HEK293 (cell line): ENCODE measurements around the gene IGF1R.

Experiments used
- CTCF ChIA-PET: fragments of 350-600 bp; formaldehyde crosslinking; extraction: SDS; loops from one replicate; lab custom pipeline; 2021; ENCODE audit warnings: antibody characterized with exemption; lab: Yijun Ruan, JAX
- POLR2A ChIA-PET: fragments of 300-600 bp; formaldehyde crosslinking; extraction: SDS; loops from one replicate; lab custom pipeline; 2020; ENCODE audit warnings: antibody characterized with exemption, inconsistent platforms; lab: Yijun Ruan, JAX
- H3K27ac ChIP-seq: fragments of 200-500 bp; sonication (Bioruptor generic); 2 replicates; pipeline ENCODE4 v1.5.1; 2014; ENCODE audit warnings: low read depth, low read length, control low read depth, inconsistent platforms; ENCODE audit errors: extremely low read depth
- H3K36me3 ChIP-seq, 2 experiments: fragments of 200-500 bp in 1 of 2; sonication (Bioruptor generic) in 1 of 2; 1 replicate in 1 of 2; 2 replicates in 1 of 2; pipeline ENCODE4 v1.5.1; 2014 to 2017; ENCODE audit warnings: inconsistent platforms in 2 of 2, low read length in 2 of 2; ENCODE audit not compliant: control insufficient read depth in 2 of 2, insufficient read depth in 1 of 2
- H3K4me1 ChIP-seq: fragments of 200-500 bp; sonication (Bioruptor generic); 2 replicates; pipeline ENCODE4 v1.5.1; 2014; ENCODE audit warnings: mild to moderate bottlenecking, low read length, inconsistent platforms; ENCODE audit not compliant: control insufficient read depth, insufficient read depth
- H3K4me3 ChIP-seq: 2 replicates; pipeline ENCODE4 v1.5.1; 2011; ENCODE audit warnings: low read depth, mild to moderate bottlenecking, control low read depth, low read length, moderate library complexity
- H3K9me3 ChIP-seq: fragments of 200-500 bp; sonication (Bioruptor generic); 2 replicates; pipeline ENCODE4 v1.5.1; 2014; ENCODE audit warnings: low read depth, low read length, inconsistent platforms; ENCODE audit not compliant: control insufficient read depth, insufficient read depth
- AEBP2 ChIP-seq: fragments of 450-650 bp; formaldehyde crosslinking; IDR thresholded peaks from 2 replicates; pipeline ENCODE4 v1.5.1; 2016; ENCODE audit warnings: missing biosample characterization, missing genetic modification characterization, borderline replicate concordance
- GFI1B ChIP-seq: fragments of 450-650 bp; formaldehyde crosslinking; IDR thresholded peaks from 2 replicates; pipeline ENCODE4 v1.5.1; 2016; ENCODE audit warnings: missing biosample characterization, missing genetic modification characterization
- MYNN ChIP-seq: fragments of 450-650 bp; formaldehyde crosslinking; IDR thresholded peaks from 2 replicates; pipeline ENCODE4 v1.5.1; 2016; ENCODE audit warnings: missing biosample characterization, missing genetic modification characterization, borderline replicate concordance
- OVOL3 ChIP-seq: fragments of 450-650 bp; formaldehyde crosslinking; IDR thresholded peaks from 2 replicates; pipeline ENCODE4 v1.5.1; 2016; ENCODE audit warnings: missing biosample characterization, missing genetic modification characterization
- SCRT1 ChIP-seq: fragments of 450-650 bp; formaldehyde crosslinking; IDR thresholded peaks from 2 replicates; pipeline ENCODE4 v1.5.1; 2016; ENCODE audit warnings: missing biosample characterization, missing genetic modification characterization, borderline replicate concordance
- SP2 ChIP-seq: fragments of 450-650 bp; formaldehyde crosslinking; IDR thresholded peaks from 2 replicates; pipeline ENCODE4 v1.5.1; 2016; ENCODE audit warnings: missing biosample characterization, missing genetic modification characterization
- TCF7L2 ChIP-seq: IDR thresholded peaks from 2 replicates; pipeline ENCODE4 v1.6.1; 2011; ENCODE audit warnings: low read depth, mild to moderate bottlenecking, inconsistent platforms, low read length, moderate library complexity, borderline replicate concordance
- ZEB2 ChIP-seq: fragments of 450-650 bp; formaldehyde crosslinking; IDR thresholded peaks from 2 replicates; pipeline ENCODE4 v1.5.1; 2016; ENCODE audit warnings: missing biosample characterization, missing genetic modification characterization
- ZNF121 ChIP-seq: fragments of 450-650 bp; formaldehyde crosslinking; IDR thresholded peaks from 2 replicates; pipeline ENCODE4 v1.5.1; 2016; ENCODE audit warnings: missing biosample characterization, missing genetic modification characterization
- ZNF2 ChIP-seq: fragments of 450-650 bp; formaldehyde crosslinking; IDR thresholded peaks from 2 replicates; pipeline ENCODE4 v1.5.1; 2016; ENCODE audit warnings: missing biosample characterization, missing genetic modification characterization
- ZNF223 ChIP-seq: fragments of 450-650 bp; formaldehyde crosslinking; IDR thresholded peaks from 2 replicates; pipeline ENCODE4 v1.5.1; 2016; ENCODE audit warnings: missing biosample characterization, missing genetic modification characterization
- ZNF23 ChIP-seq: fragments of 450-650 bp; formaldehyde crosslinking; IDR thresholded peaks from 2 replicates; pipeline ENCODE4 v1.5.1; 2016; ENCODE audit warnings: missing biosample characterization, missing genetic modification characterization, borderline replicate concordance
- ZNF239 ChIP-seq: fragments of 450-650 bp; formaldehyde crosslinking; IDR thresholded peaks from 2 replicates; pipeline ENCODE4 v1.5.1; 2016; ENCODE audit warnings: missing biosample characterization, missing genetic modification characterization
- ZNF24 ChIP-seq: fragments of 450-650 bp; formaldehyde crosslinking; IDR thresholded peaks from 2 replicates; pipeline ENCODE4 v1.5.1; 2016; ENCODE audit warnings: missing biosample characterization, missing genetic modification characterization
- ZNF280D ChIP-seq: fragments of 450-650 bp; formaldehyde crosslinking; IDR thresholded peaks from 2 replicates; pipeline ENCODE4 v1.5.1; 2016; ENCODE audit warnings: missing biosample characterization, missing genetic modification characterization
- ZNF391 ChIP-seq: fragments of 450-650 bp; formaldehyde crosslinking; IDR thresholded peaks from 2 replicates; pipeline ENCODE4 v1.5.1; 2016; ENCODE audit warnings: low read depth, missing biosample characterization, missing genetic modification characterization, borderline replicate concordance
- ZNF48 ChIP-seq: fragments of 450-650 bp; formaldehyde crosslinking; IDR thresholded peaks from 2 replicates; pipeline ENCODE4 v1.5.1; 2016; ENCODE audit warnings: missing biosample characterization, missing genetic modification characterization
- ZNF544 ChIP-seq: fragments of 450-650 bp; formaldehyde crosslinking; IDR thresholded peaks from 2 replicates; pipeline ENCODE4 v1.5.0; 2017; ENCODE audit warnings: missing biosample characterization, missing genetic modification characterization
- ZNF571 ChIP-seq: fragments of 450-650 bp; formaldehyde crosslinking; IDR thresholded peaks from 2 replicates; pipeline ENCODE4 v1.5.0; 2017; ENCODE audit warnings: missing biosample characterization, missing genetic modification characterization
- ZNF585B ChIP-seq: fragments of 450-650 bp; formaldehyde crosslinking; IDR thresholded peaks from 2 replicates; pipeline ENCODE4 v1.5.1; 2016; ENCODE audit warnings: missing biosample characterization, missing genetic modification characterization
- ZNF600 ChIP-seq: fragments of 450-650 bp; formaldehyde crosslinking; IDR thresholded peaks from 2 replicates; pipeline ENCODE4 v1.5.1; 2016; ENCODE audit warnings: missing biosample characterization, missing genetic modification characterization
- ZNF626 ChIP-seq: fragments of 450-650 bp; sonication (Bioruptor Pico); formaldehyde crosslinking; IDR thresholded peaks from 2 replicates; pipeline ENCODE4 v1.5.1; 2018; ENCODE audit warnings: missing biosample characterization, missing genetic modification characterization, inconsistent platforms
- ZNF629 ChIP-seq: fragments of 450-650 bp; formaldehyde crosslinking; IDR thresholded peaks from 2 replicates; pipeline ENCODE4 v1.5.1; 2017; ENCODE audit warnings: missing biosample characterization, missing genetic modification characterization
- ZNF654 ChIP-seq: fragments of 450-650 bp; formaldehyde crosslinking; IDR thresholded peaks from 2 replicates; pipeline ENCODE4 v1.5.1; 2016; ENCODE audit warnings: low read depth, missing biosample characterization, missing genetic modification characterization
- ZNF830 ChIP-seq: fragments of 450-650 bp; IDR thresholded peaks from 2 replicates; pipeline ENCODE4 v1.5.0; 2018; ENCODE audit warnings: missing biosample characterization, missing genetic modification characterization, low read depth, mild to moderate bottlenecking, moderate library complexity
- ZSCAN23 ChIP-seq: fragments of 450-650 bp; formaldehyde crosslinking; IDR thresholded peaks from 2 replicates; pipeline ENCODE4 v1.5.1; 2016; ENCODE audit warnings: missing biosample characterization, missing genetic modification characterization
- ZXDB ChIP-seq: fragments of 450-650 bp; formaldehyde crosslinking; IDR thresholded peaks from 2 replicates; pipeline ENCODE4 v1.5.1; 2016; ENCODE audit warnings: missing biosample characterization, missing genetic modification characterization
- TF ChIP-seq, protein P1 (sequence below): fragments of 450-650 bp; IDR thresholded peaks from 2 replicates; pipeline ENCODE4 v1.5.1; 2018; ENCODE audit warnings: missing biosample characterization, missing genetic modification characterization
- TF ChIP-seq, protein P2 (sequence below): fragments of 450-650 bp; formaldehyde crosslinking; IDR thresholded peaks from 2 replicates; pipeline ENCODE4 v1.5.1; 2016; ENCODE audit warnings: missing biosample characterization, missing genetic modification characterization
- TF ChIP-seq, protein P3 (sequence below): fragments of 450-650 bp; IDR thresholded peaks from 2 replicates; pipeline ENCODE4 v1.5.1; 2018; ENCODE audit warnings: missing biosample characterization, mild to moderate bottlenecking, missing genetic modification characterization

IGF1R gene

DNA sequence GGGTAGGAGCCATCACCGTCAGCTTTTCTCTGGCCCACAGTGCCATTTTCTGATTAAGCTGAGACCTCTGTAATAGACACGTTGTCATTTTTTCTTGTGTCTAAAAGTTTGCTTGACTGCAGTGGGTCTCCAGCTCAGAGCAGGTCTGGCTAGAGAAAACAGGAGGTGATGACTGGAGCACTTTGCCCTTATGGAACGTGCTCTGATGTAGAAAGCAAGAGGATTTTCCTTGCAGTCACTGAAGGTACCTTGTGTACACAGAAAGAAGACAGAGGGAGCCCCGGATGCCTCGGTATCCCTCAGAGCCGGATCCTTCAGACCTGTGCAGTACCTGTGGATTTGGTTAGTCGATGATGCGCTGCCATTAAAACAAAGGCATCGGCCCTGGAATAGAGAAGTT is 76.2 kb downstream of the IGF1R start:
- H3K9me3 ChIP-seq = no peaks in the 10 kb centered on the region
- TF ChIP-seq, protein P1, sequence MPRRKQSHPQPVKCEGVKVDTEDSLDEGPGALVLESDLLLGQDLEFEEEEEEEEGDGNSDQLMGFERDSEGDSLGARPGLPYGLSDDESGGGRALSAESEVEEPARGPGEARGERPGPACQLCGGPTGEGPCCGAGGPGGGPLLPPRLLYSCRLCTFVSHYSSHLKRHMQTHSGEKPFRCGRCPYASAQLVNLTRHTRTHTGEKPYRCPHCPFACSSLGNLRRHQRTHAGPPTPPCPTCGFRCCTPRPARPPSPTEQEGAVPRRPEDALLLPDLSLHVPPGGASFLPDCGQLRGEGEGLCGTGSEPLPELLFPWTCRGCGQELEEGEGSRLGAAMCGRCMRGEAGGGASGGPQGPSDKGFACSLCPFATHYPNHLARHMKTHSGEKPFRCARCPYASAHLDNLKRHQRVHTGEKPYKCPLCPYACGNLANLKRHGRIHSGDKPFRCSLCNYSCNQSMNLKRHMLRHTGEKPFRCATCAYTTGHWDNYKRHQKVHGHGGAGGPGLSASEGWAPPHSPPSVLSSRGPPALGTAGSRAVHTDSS (tag by site-specific recombination) = no peak
- TF ChIP-seq ZNF600 = no peak
- no peak for TF ChIP-seq MYNN
- no peak for TF ChIP-seq ZNF121
- TF ChIP-seq, protein P2, sequence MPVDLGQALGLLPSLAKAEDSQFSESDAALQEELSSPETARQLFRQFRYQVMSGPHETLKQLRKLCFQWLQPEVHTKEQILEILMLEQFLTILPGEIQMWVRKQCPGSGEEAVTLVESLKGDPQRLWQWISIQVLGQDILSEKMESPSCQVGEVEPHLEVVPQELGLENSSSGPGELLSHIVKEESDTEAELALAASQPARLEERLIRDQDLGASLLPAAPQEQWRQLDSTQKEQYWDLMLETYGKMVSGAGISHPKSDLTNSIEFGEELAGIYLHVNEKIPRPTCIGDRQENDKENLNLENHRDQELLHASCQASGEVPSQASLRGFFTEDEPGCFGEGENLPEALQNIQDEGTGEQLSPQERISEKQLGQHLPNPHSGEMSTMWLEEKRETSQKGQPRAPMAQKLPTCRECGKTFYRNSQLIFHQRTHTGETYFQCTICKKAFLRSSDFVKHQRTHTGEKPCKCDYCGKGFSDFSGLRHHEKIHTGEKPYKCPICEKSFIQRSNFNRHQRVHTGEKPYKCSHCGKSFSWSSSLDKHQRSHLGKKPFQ (tag by site-specific recombination) = no peak
- no peak for TF ChIP-seq GFI1B
- no peak for TF ChIP-seq ZNF280D
- TF ChIP-seq ZNF23 (tag by site-specific recombination) = no peak
- TF ChIP-seq ZEB2 (tag by site-specific recombination) = no peak
- no peak for TF ChIP-seq OVOL3 (tag by site-specific recombination)
- no peak for TF ChIP-seq ZSCAN23 (tag by site-specific recombination)
- TF ChIP-seq TCF7L2 = no peak
- no peak for TF ChIP-seq ZXDB (tag by site-specific recombination)
- no peak for TF ChIP-seq ZNF2 (tag by site-specific recombination)
- no peak for TF ChIP-seq ZNF585B (tag by site-specific recombination)
- TF ChIP-seq ZNF239 (tag by site-specific recombination) = no peak
- TF ChIP-seq ZNF571 = no peak
- TF ChIP-seq ZNF24 = no peak
- no peak for TF ChIP-seq ZNF629 (tag by site-specific recombination)
- no peak for TF ChIP-seq ZNF391
- H3K36me3 ChIP-seq = no peaks in the 10 kb centered on the region
- H3K4me1 ChIP-seq = peaks cover 20% of the 10 kb centered on the region
- no peak overlapping the region for H3K27ac ChIP-seq
- H3K4me3 ChIP-seq = no peak overlapping the region
- CTCF ChIA-PET = interaction anchor here (0.9 kb wide), 1 partner anchor 55 kb away, joined by 3 read pairs; no protein-coding TSS in a partner anchor
- POLR2A ChIA-PET = no interaction called here

DNA sequence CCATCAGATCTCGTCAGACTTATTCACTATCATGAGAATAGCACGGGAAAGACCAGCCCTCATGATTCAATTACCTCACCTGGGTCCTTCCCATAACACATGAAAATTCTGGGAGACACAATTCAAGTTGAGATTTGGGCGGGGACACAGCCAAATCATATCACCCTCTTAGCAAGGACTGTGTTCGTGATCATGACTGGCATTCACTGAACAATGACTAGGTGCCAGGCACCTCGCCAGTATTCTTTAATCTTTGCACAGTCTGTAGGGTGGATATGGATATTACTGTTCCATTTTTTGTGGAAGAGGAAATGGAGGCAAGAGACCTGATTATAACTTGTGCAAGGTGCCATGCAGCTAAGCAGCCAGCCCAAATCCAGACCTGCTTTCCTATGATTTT is 77.5 kb downstream of the IGF1R start:
- H3K4me3 ChIP-seq = no peak overlapping the region
- no peaks in the 10 kb centered on the region for H3K9me3 ChIP-seq
- no peaks in the 10 kb centered on the region for H3K36me3 ChIP-seq
- ChIA-PET POLR2A (no interaction called here), CTCF (interaction anchor here (0.7 to 1.2 kb wide), 3 partner anchors 46 to 241 kb away, joined by 3 read pairs; no protein-coding TSS in a partner anchor)
- peaks cover 24% of the 10 kb centered on the region for H3K4me1 ChIP-seq
- no peak overlapping the region for H3K27ac ChIP-seq
- no peak for TF ChIP-seq SP2 (tag by site-specific recombination)
- TF ChIP-seq ZNF830 (tag by site-specific recombination) = no peak
- no peak for TF ChIP-seq ZNF626 (tag by site-specific recombination)
- no peak for TF ChIP-seq SCRT1 (tag by site-specific recombination)
- TF ChIP-seq ZNF2 (tag by site-specific recombination) = no peak
- TF ChIP-seq ZNF654 (tag by site-specific recombination) = no peak
- TF ChIP-seq ZNF48 (tag by site-specific recombination) = no peak
- TF ChIP-seq ZNF223 = no peak
- TF ChIP-seq, protein P3, sequence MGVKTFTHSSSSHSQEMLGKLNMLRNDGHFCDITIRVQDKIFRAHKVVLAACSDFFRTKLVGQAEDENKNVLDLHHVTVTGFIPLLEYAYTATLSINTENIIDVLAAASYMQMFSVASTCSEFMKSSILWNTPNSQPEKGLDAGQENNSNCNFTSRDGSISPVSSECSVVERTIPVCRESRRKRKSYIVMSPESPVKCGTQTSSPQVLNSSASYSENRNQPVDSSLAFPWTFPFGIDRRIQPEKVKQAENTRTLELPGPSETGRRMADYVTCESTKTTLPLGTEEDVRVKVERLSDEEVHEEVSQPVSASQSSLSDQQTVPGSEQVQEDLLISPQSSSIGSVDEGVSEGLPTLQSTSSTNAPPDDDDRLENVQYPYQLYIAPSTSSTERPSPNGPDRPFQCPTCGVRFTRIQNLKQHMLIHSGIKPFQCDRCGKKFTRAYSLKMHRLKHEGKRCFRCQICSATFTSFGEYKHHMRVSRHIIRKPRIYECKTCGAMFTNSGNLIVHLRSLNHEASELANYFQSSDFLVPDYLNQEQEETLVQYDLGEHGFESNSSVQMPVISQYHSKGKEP (tag by site-specific recombination) = no peak
- TF ChIP-seq AEBP2 (tag by site-specific recombination) = no peak
- TF ChIP-seq ZNF544 (tag by site-specific recombination) = no peak
